NCI-H460 (cell line): ENCODE measurements around the gene MACROD2. TPM values are rescaled to one million over a fixed set of nuclear protein-coding genes. Genes with fewer than 3 reads are reported as not detected.

Experiments used
- DNase-seq: peaks from one replicate; pipeline ENCODE4 v3.0.0-alpha.2; 2016; ENCODE audit warnings: low read depth; ENCODE audit errors: extremely low read depth
- total RNA-seq: library from RNA; depleted of rRNA; stranded (reverse); fragments of >200 nt; shearing (Covaris generic); gene quantifications from 2 replicates; pipeline ENCODE4 v1.2.3, GENCODE V29; 2014

Gene MACROD2
- total RNA-seq, 1 experiment from 2014 or later = 2.0 TPM

DNA sequence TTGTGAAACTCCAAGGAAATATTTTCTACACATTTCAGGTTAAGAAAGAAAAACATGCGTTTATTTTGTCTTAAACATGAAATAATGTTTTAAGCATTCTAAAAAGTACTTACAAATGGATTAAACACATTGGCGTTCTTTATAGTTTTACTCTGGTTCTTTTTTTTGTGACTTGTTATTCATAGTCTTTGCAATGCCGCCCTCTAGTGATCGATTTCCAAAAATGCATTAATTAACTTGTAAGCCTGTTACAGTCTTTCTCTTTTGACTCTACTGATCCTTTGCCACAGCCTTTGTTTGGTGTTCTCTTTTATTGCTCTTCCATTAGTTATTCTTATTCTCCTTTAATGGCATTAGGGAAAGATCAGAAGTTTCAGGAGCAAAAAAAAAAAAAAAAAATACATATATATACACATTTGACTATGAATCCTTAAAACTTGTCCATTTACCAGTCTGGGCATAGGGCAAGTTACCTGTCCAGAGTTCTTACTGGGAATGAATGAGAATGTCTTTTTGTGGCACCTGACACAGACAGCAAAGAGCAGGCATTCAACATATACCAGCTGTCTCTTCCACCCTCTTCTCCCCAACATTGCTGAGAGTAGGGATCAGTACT is 59.9 kb downstream of the MACROD2 start:
- peak; percentile 72 for DNase-seq

GRCh38 chr20:14062171-14062570 is 66.9 kb downstream of the MACROD2 start:
- no peak for DNase-seq

DNA sequence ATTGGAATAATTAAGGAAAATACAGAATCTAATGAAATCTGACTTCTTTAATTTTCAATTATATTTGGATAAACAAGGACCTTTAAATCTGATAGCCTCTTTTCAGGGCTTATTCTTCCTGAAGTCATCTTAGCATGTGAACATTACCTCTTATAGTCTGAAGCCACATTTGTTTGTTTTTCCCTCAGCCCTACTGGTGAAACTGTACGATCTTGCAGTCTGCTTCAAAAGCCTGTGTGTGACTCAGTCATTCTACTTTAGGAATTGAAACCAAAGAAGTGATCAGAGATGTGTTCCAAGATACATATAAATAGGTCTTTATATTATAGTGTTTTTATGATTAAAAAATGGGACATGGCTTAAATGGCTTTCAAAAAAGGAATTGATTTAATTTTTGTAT is 67.5 kb downstream of the MACROD2 start:
- DNase-seq = no peak

DNA sequence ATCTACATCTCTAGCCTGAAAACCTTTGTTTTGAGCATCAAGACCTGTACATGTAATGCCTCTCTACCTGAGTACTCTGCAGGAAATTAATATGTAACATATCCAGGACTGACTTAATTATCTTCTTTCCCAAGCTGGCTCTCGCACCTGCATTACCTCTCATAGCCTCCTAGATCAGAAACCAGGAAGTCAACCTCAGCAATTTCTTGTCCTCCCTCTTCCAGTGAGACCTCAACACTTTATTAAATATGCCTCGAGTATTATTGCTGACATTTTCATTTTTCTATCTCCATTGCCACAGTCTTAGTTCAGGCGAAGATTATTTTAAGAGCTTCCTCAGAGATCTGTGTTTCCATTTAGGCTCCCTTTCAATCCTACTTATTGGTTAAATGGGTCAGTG is 69.0 kb downstream of the MACROD2 start:
- no peak for DNase-seq

- DNase-seq = no peak
These were observed 69.6 kb downstream of the MACROD2 start for GRCh38 chr20:14064921-14065320.

DNA sequence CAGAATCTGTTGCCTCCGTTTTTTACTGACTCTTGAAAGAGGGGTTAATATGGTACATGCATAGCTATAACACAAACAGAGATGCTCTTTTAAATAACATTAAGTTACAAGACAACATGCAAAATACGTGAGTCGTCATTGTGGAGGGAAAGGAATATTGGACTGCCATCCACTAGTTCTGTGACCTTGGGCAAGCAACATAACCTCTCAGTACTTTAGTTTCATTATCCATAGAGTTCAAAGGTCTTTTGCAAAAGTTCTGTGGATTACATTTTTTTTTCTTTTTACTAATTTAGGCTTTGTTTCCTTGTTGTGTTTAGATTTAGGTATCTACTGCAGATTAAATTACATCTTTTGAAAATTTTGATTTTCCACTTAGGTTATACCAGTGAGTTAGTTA is 70.5 kb downstream of the MACROD2 start:
- no peak for DNase-seq

DNA sequence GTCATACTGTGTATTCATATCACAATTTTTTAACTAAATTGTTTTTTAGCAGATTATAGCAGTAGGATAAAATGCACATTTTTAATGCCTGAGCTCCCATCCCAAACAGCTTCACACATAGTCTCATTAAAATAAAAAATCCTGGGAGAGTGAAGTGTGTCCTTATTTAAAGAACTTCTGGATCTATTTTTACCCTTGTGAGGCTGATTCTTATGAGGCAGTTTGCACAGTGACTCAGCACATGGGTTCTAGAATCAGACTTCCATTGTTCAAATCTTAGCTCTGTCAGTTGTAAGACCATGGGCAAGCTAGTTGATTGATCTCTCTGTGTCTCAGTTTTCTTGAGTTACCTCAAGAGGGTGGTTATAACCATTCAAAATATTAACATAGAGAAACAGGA is 72.3 kb downstream of the MACROD2 start:
- no peak for DNase-seq

DNA sequence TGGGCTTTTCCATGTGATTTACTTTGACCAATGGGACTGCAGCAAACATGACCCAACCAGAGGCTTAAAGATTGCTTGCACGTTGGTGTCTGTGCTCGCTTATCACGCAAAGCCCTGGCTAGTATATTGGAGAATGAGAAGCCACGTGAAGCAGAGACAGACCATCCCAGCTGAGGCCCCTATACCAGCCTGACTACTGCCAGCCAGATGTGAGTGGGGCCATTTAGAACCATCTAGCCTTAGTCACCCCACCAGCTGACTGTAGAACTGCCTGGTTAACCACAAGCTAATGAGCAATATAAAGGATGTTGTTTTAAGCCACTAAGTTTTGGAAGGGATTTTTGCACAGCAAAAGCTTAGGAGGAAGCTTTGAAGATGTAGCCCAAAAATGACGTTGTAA is 74.5 kb downstream of the MACROD2 start:
- DNase-seq = no peak

GRCh38 chr20:14093652-14094051 is 98.3 kb downstream of the MACROD2 start:
- DNase-seq = no peak

DNA sequence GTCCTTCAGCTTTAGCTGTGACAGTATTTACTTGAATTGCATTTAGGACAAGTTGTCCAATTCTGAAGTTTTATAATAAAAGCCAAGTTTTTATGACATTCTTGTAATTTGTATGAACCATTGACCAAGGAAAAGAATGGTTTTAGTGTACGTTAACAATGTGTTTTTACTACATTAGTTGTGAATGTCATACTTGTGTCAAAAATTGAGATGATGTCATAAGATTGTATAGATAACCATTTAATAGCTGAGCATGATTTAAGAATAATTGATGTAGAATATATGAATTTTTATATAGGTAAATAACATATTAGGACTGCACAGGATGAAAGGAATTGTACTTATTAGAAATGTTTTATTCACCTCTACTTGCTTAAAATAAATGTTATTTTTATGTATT is 102.9 kb downstream of the MACROD2 start:
- DNase-seq = no peak

GRCh38 chr20:14113416-14113815 is 118.1 kb downstream of the MACROD2 start:
- DNase-seq = no peak

- no peak for DNase-seq
These were observed 118.9 kb downstream of the MACROD2 start for GRCh38 chr20:14114065-14114704.

DNA sequence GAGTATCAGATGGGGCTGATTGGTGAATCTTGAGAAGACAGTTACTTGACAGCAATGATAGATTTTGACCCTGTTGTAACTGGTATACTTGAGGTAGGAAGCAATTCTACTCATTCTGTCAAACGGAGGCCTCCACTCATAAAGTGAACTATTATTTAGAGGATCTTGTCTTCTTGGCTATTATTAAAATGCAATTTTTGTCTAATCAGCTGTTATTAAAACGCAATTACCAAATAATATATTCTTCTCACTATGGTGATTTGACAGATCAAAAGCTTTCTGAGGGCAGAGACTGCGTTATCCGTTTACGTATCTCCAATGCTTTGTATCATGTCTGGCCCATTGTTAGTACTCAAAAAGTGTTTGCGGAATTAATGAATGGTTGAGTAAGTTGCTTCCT is 120.7 kb downstream of the MACROD2 start:
- no peak for DNase-seq

DNA sequence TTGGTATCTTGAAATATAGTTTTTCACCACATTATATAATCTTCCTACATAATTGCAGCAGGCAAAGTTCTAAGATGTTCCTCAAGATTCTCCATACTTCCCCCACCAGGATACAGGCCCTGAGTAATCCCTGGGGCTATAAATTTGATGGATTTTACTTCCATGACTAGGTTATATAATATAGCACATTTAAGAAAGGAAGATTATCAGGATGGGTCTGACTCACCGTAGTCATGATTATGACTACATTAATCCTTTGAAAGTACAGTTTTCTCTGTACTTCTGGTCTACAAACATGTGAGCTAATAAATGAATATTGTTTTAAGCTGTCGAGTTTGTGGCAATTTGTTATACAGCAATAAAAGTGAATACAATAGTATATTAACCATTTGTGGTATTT is 122.5 kb downstream of the MACROD2 start:
- no peak for DNase-seq

DNA sequence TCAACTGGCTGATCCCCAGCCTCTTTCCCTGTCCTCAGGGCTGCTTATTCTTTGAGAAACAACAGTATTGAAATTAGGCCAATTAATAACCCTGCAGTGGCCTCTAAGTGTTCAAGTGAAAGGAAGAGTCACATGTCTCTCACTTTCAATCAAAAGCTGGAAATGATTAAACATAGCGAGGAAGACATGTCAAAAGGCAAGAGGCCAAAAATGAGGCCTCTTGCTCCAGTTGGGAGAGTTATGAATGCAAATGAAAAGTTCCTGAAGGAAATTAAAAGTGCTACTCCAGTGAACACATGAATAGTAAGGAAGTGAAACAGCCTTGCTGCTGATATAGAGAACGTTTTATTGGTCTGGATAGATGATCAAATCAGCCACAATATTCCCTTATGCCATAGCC is 131.5 kb downstream of the MACROD2 start:
- no peak for DNase-seq

DNA sequence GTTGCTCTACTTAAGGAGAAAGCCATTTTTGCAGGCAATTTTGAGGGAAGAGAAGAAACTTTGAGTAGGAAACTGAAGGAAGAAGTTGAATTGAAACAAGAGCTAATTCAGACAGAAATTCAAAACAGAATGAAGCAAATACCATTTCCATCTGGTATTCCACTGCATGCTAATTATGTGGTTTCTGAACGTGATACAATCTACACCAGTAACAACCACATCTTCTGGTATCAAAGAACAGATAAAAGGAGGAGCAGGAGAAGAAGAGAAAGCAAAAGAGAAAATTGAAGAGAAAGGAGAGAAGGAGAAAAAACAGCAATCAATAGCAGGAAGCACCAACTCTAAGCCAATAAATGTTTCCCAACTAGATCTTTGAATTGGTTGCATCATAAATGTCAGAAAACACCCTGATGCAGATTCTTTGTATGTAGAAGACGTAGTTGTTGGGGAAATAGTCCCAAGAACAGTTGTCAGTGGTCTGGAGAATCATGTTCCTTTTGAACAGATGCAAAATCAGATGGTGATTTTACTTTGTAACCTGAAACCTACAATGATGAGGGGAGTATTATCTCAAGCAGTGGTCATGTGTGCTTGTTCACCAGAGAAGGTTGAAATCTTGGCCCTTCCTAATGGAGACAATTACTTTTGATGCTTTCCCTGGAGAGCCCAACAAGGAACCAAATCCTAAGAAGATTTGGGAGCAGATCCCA is 132.4 kb downstream of the MACROD2 start:
- DNase-seq = no peak

GRCh38 chr20:14134004-14134403 is 138.7 kb downstream of the MACROD2 start:
- DNase-seq = no peak

GRCh38 chr20:14142171-14142570 is 146.9 kb downstream of the MACROD2 start:
- peak; percentile 69 for DNase-seq

GRCh38 chr20:14142964-14143627 is 147.8 kb downstream of the MACROD2 start:
- DNase-seq = peak; percentile 57

DNA sequence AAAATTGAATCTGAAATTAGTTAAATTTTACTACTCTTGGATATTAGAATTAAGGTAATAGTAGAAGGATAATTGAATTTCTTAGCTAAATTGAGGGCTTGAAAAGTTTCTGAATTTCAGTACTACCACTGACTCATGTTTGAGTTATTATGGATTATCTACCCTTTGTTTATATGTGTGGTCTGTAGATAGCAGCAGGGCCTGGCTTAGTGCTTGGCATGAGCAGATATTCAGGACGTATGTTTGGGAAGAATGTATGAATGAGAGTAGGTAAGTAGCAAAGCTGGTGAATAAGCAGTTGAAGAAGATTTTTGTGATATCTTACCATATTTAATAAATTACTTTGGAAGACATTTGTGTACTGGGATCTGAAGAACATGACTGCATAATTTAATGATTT is 152.7 kb downstream of the MACROD2 start:
- no peak for DNase-seq

DNA sequence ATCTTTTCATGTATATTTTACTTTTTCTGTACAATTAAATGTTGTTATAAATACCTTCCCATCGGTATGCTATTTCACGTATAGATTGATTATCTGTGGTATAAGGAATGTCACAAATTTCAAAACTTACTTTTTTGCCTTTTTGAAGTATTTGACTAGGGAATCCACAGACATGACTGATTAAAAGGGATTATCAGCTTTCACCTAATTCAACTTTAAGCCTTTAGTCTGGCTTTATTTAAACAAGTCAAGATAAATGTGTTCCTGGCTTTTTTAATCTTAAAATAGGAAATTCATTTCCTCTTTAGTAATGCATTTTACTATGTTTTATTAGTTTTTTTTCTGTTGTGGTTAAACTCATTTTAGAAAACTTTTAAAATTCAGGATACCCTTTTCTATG is 160.0 kb downstream of the MACROD2 start:
- DNase-seq = no peak

- DNase-seq = no peak
These were observed 183.2 kb downstream of the MACROD2 start for GRCh38 chr20:14178528-14178927.
